Activated naive CD4-positive, alpha-beta T cell treated with anti-CD3 and anti-CD28 coated beads, Interleukin-2, amount 10 ng/mL, durations not matched to agents 7 days and 5 days (primary cell): ENCODE measurements around the gene DCAF4L1.

Source experiments
- CTCF ChIA-PET: fragments of 350-600 bp; sonication (Branson Sonifier 250); formaldehyde crosslinking; loops from one replicate; lab custom pipeline; 2021; ENCODE audit warnings: antibody characterized with exemption; lab: Charles Lee
- DNase-seq: peaks from one replicate; pipeline ENCODE4 v3.0.0-alpha.2; 2020
- H3K27ac Mint-ChIP-seq: one replicate; pipeline ENCODE4 v1.8.0; 2021; ENCODE audit warnings: mild to moderate bottlenecking, moderate library complexity, mixed read lengths
- H3K27me3 Mint-ChIP-seq: one replicate; pipeline ENCODE4 v1.8.0; 2021; ENCODE audit warnings: mild to moderate bottlenecking, mixed read lengths
- H3K36me3 Mint-ChIP-seq: one replicate; pipeline ENCODE4 v1.8.0; 2021; ENCODE audit warnings: mixed read lengths
- H3K4me1 Mint-ChIP-seq: one replicate; pipeline ENCODE4 v1.8.0; 2021; ENCODE audit warnings: mixed read lengths
- H3K4me3 Mint-ChIP-seq: one replicate; pipeline ENCODE4 v1.8.0; 2021; ENCODE audit warnings: mild to moderate bottlenecking, moderate library complexity, mixed read lengths
- H3K9me3 Mint-ChIP-seq: one replicate; pipeline ENCODE4 v1.8.0; 2021; ENCODE audit warnings: mixed read lengths

Gene DCAF4L1

DNA sequence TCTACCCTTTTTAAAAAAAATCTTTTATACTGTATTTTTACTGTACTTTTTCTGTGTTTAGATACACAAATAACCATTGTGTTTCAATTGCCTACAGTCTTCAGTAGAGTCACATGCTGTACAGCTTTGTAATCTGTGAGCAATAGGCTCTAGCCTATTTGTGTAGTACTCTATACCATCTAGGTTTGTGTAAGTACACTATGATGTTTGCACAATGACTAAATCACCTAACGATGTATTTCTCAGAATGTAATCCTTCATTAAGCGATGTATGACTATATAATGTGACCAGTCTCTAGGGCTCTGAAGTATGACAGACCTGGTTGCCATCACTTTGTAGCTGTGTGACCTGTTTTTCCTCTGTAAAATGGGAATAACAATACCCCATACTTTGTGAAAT, 14.2 kb upstream of the DCAF4L1 start:
- peaks cover 8% of the 10 kb centered on the region for H3K27me3 Mint-ChIP-seq
- CTCF ChIA-PET = no interaction called here

GRCh38 chr4:41969671-41970070, 11.9 kb upstream of the DCAF4L1 start:
- CTCF ChIA-PET = no interaction called here
- no peak overlapping the region for H3K4me3 Mint-ChIP-seq

More for the DNA sequence above, 14.2 kb upstream of the DCAF4L1 start:
- DNase-seq = no peak
- Mint-ChIP-seq H3K4me1 (no peaks in the 10 kb centered on the region), H3K4me3 (no peak overlapping the region), H3K9me3 (peaks cover 10% of the 10 kb centered on the region), H3K27ac (no peak overlapping the region), H3K36me3 (peaks cover 3% of the 10 kb centered on the region)

GRCh38 chr4:41975341-41975740, 6.2 kb upstream of the DCAF4L1 start:
- H3K9me3 Mint-ChIP-seq = no peaks in the 10 kb centered on the region
- H3K4me1 Mint-ChIP-seq = no peaks in the 10 kb centered on the region
- CTCF ChIA-PET = no interaction called here
- H3K36me3 Mint-ChIP-seq = no peaks in the 10 kb centered on the region
- DNase-seq = no peak
- H3K4me3 Mint-ChIP-seq = no peak overlapping the region
- no peak overlapping the region for H3K27ac Mint-ChIP-seq
- H3K27me3 Mint-ChIP-seq = peaks cover 8% of the 10 kb centered on the region

More at GRCh38 chr4:41969671-41970070, 11.9 kb upstream of the DCAF4L1 start:
- Mint-ChIP-seq H3K9me3 (peaks cover 10% of the 10 kb centered on the region), H3K36me3 (peaks cover 3% of the 10 kb centered on the region), H3K27ac (no peak overlapping the region), H3K4me1 (no peaks in the 10 kb centered on the region), H3K27me3 (peaks cover 8% of the 10 kb centered on the region)
- no peak for DNase-seq

DNA sequence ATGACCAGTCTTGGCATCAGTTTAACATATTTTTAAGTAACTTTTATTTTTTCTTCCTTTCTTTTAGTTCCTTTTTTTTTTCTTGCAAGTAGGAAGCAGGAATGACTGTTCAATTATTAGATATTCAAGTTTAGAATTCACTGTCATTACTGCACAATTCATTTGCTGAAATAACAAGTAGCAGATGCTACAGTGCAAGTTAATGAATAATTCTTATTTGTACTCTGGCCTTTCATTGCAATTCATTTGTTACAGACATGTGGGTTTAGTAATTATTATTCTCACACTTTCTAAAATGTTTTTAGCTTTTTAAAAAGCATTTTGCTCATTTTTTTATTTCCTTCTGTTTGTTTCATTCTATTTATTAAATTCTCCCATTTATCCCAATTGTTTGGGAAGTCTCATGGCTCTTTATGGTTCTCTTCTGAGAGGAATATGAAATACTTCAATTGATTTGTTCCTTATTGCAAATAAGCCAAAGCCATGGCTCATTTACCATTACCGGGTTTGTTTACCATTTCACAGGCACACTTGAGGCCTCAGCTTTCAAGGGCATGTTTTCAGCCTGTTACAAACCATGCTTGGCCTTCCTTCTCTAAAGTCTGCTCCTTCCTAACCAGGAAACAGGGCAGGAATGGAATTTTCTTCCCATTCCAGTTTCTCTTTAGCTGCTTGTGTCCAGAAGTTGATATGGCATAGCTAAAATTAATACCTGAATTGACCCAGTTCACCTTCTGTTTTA, 4.6 kb upstream of the DCAF4L1 start:
- no peak overlapping the region for H3K27ac Mint-ChIP-seq
- DNase-seq = no peak
- H3K9me3 Mint-ChIP-seq = no peaks in the 10 kb centered on the region
- CTCF ChIA-PET = interaction anchor here (1.0 kb wide), 1 partner anchor 12 kb away, joined by 3 read pairs; no protein-coding TSS in a partner anchor
- peaks cover 8% of the 10 kb centered on the region for H3K27me3 Mint-ChIP-seq
- H3K36me3 Mint-ChIP-seq = no peaks in the 10 kb centered on the region
- H3K4me1 Mint-ChIP-seq = no peaks in the 10 kb centered on the region
- no peak overlapping the region for H3K4me3 Mint-ChIP-seq

DNA sequence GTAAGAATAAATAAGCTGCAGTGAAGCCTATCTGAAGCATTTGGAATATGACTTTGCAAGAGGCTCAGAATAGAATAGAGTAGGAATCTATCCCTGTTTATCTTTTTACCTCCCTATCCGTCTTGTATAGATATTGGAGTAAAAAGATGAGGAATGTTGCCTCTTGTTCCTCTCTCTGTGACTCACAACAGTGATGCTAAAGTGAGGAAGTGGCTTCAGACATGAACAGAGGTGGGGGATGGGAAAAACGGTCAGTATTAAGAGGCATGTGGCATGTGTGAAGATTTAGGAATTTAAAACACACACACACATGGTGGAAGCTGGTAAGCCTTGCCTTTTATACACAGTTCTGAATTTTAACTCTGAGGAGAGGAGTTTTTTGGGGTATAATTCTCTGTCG, 3.8 kb upstream of the DCAF4L1 start:
- Mint-ChIP-seq H3K4me3 (no peak overlapping the region), H3K27me3 (peaks cover 8% of the 10 kb centered on the region), H3K4me1 (no peaks in the 10 kb centered on the region), H3K36me3 (no peaks in the 10 kb centered on the region), H3K9me3 (no peaks in the 10 kb centered on the region), H3K27ac (no peak overlapping the region)
- DNase-seq = no peak
- CTCF ChIA-PET = no interaction called here

GRCh38 chr4:41982716-41983115, 1.2 kb downstream of the DCAF4L1 start:
- Mint-ChIP-seq H3K9me3 (no peaks in the 10 kb centered on the region), H3K4me1 (no peaks in the 10 kb centered on the region), H3K27ac (no peak overlapping the region), H3K4me3 (no peak overlapping the region), H3K36me3 (no peaks in the 10 kb centered on the region), H3K27me3 (peaks cover 4% of the 10 kb centered on the region)
- no peak for DNase-seq
- CTCF ChIA-PET = no interaction called here

DNA sequence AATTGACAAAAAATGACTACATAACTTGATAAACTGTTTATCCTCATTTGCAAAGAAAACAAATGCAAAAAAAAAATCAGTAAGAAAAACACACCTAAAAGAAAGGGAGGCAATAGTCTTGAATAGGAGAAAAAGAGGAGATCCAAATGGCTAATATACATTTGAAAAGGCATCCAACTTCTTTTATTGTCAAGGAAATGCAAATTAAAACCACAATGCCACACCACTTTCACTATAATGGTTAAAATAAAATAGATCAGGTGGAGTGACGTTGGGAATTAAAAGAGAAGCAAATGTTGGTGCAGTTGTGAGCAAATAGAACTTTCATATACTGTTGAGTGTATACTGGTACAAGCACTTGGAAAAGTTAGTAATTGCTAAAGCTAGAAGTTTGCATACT, 3.6 kb downstream of the DCAF4L1 start:
- Mint-ChIP-seq H3K27me3 (no peaks in the 10 kb centered on the region), H3K36me3 (peaks cover 1% of the 10 kb centered on the region), H3K4me1 (peaks cover 12% of the 10 kb centered on the region), H3K4me3 (no peak overlapping the region), H3K27ac (no peak overlapping the region), H3K9me3 (no peaks in the 10 kb centered on the region)
- no peak for DNase-seq
- CTCF ChIA-PET = no interaction called here

DNA sequence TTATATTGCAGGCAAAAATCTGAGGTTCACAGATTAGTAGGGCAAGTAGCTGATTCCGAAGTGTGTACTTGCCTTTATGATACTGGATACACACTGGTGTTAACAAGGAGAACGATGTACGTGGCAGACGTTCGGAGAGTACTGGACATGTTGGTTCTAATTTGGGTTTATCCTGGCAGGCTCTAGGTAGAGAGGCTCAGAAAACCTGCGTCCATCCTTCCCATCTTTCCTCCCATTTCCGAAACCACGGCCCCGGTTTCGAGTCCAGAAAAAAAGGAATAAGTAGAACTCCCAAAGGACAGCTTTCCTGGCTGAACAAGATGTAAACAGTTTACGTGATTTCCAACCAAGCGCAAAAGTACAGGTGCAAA, 8.4 kb downstream of the DCAF4L1 start:
- peak; percentile 23 for DNase-seq
- peak overlapping the region; percentile 91 for H3K4me3 Mint-ChIP-seq
- peak overlapping the region; percentile 86 for H3K27ac Mint-ChIP-seq
- no peaks in the 10 kb centered on the region for H3K9me3 Mint-ChIP-seq
- no peaks in the 10 kb centered on the region for H3K27me3 Mint-ChIP-seq
- CTCF ChIA-PET = interaction anchor here (1.1 to 1.5 kb wide), 2 partner anchors 11 to 27 kb away, joined by 3 read pairs; no protein-coding TSS in a partner anchor
- H3K36me3 Mint-ChIP-seq = peaks cover 7% of the 10 kb centered on the region
- H3K4me1 Mint-ChIP-seq = peaks cover 32% of the 10 kb centered on the region

- Mint-ChIP-seq H3K4me3 (peak within 1 kb of the TSS; percentile 91), H3K27ac (peak within 1 kb of the TSS; percentile 86), H3K36me3 (peaks cover 10% of the 10 kb centered on the region), H3K27me3 (no peaks in the 10 kb centered on the region), H3K9me3 (no peaks in the 10 kb centered on the region), H3K4me1 (peaks cover 32% of the 10 kb centered on the region)
- CTCF ChIA-PET = interaction anchor here (1.1 to 1.5 kb wide), 2 partner anchors 10 to 27 kb away, joined by 3 read pairs; no protein-coding TSS in a partner anchor
- DNase-seq = peak; percentile 96
These were observed 9.0 kb downstream of the DCAF4L1 start, which contains the start of gene SLC30A9 for GRCh38 chr4:41990365-41991111. Gene SLC30A9 (plus strand): TSS chr4:41990530. CDS start chr4:41990652, 122 bp downstream.

DNA sequence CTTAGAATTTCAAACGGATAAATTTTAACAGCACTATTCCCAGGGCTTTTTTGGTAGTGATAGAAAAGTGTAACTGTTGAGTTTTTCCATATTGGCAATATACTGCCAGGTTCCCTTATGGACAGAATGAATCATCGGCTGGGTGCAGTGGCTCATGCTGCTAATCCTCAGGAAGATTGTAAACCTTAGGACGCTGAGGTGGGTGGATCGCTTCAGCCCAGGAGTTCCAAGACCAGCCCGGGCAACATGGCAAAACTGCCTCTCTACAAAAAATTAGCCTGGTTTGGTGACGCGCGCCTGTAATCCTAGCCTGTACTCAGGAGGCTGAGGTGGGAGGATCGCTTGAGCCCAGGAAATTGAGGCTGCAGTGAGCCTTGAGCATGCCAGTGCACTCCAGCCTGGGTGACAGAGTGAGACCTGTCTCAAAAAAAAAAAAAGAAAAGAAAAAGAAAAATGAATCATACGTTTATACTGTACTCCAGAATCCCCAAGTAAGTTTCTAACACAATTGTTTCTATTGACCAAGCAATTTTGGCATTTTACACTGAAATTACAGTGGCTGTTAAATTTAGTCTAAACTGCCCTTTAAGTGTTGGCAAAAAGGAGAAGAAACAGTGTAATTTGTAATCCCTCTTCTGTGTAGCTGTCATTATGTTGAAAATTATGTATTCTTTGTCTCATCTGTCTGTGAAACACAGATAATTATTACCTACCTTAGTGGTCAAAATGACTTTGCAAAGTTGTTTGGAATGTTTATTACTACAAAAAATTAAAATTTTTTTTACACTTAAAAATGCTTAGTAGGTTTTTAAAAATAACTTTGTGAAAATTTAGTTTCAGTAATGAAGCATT, 10.6 kb downstream of the DCAF4L1 start:
- H3K4me1 Mint-ChIP-seq = peaks cover 32% of the 10 kb centered on the region
- H3K27ac Mint-ChIP-seq = no peak overlapping the region
- DNase-seq = no peak
- no peaks in the 10 kb centered on the region for H3K9me3 Mint-ChIP-seq
- peak overlapping the region; percentile 91 for H3K4me3 Mint-ChIP-seq
- H3K36me3 Mint-ChIP-seq = peaks cover 10% of the 10 kb centered on the region
- no peaks in the 10 kb centered on the region for H3K27me3 Mint-ChIP-seq
- CTCF ChIA-PET = no interaction called here

- H3K4me3 Mint-ChIP-seq = no peak overlapping the region
- CTCF ChIA-PET = no interaction called here
- no peak for DNase-seq
- H3K4me1 Mint-ChIP-seq = peaks cover 32% of the 10 kb centered on the region
- peaks cover 10% of the 10 kb centered on the region for H3K36me3 Mint-ChIP-seq
- H3K27me3 Mint-ChIP-seq = no peaks in the 10 kb centered on the region
- H3K9me3 Mint-ChIP-seq = no peaks in the 10 kb centered on the region
- H3K27ac Mint-ChIP-seq = no peak overlapping the region
These were observed 11.7 kb downstream of the DCAF4L1 start for GRCh38 chr4:41992967-41993857.

- Mint-ChIP-seq H3K4me3 (no peak overlapping the region), H3K27me3 (no peaks in the 10 kb centered on the region), H3K4me1 (peaks cover 27% of the 10 kb centered on the region), H3K36me3 (peaks cover 12% of the 10 kb centered on the region), H3K9me3 (no peaks in the 10 kb centered on the region), H3K27ac (no peak overlapping the region)
- CTCF ChIA-PET = interaction anchor here (1.4 kb wide), 1 partner anchor 36 kb away, joined by 3 read pairs; no protein-coding TSS in a partner anchor
- DNase-seq = no peak
These were observed 13.0 kb downstream of the DCAF4L1 start for GRCh38 chr4:41994461-41994985.

DNA sequence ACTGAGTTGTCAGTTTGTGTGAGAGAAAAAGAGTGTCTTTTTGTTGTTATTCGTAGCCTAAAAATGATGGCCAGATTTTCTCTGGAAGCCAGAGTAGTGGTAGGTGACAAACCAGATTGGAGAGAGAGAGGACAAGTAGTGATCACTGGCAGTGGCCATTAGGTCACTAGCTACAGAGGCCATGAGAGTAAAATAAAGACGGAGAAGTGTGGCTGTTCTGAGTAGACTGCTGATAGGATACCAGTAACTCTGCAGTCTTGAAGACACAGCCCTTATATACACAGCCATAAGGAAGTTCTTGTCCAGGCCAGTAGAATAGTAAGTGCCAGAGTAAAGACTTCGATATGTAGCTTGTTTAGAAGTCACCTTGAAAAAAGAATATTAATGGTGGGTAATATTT, 16.5 kb downstream of the DCAF4L1 start:
- CTCF ChIA-PET = no interaction called here

More for the DNA sequence above, 16.5 kb downstream of the DCAF4L1 start:
- DNase-seq = no peak
- Mint-ChIP-seq H3K4me3 (no peak overlapping the region), H3K27ac (no peak overlapping the region), H3K27me3 (no peaks in the 10 kb centered on the region), H3K36me3 (peaks cover 12% of the 10 kb centered on the region), H3K9me3 (no peaks in the 10 kb centered on the region), H3K4me1 (peaks cover 2% of the 10 kb centered on the region)
